ENCODE data around the gene CYP8B1. TPM values are rescaled to one million over a fixed set of nuclear protein-coding genes. Genes with fewer than 3 reads are reported as not detected.

Gene CYP8B1, protein sequence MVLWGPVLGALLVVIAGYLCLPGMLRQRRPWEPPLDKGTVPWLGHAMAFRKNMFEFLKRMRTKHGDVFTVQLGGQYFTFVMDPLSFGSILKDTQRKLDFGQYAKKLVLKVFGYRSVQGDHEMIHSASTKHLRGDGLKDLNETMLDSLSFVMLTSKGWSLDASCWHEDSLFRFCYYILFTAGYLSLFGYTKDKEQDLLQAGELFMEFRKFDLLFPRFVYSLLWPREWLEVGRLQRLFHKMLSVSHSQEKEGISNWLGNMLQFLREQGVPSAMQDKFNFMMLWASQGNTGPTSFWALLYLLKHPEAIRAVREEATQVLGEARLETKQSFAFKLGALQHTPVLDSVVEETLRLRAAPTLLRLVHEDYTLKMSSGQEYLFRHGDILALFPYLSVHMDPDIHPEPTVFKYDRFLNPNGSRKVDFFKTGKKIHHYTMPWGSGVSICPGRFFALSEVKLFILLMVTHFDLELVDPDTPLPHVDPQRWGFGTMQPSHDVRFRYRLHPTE
- total RNA-seq (not detected in 2 replicates), polyA plus RNA-seq (not detected in 2 replicates), polyA minus RNA-seq (ENCODE audit: low replicate concordance) (not detected in 2 replicates)
- polyA plus RNA-seq (2012), result not detected in 2 replicates

DNA sequence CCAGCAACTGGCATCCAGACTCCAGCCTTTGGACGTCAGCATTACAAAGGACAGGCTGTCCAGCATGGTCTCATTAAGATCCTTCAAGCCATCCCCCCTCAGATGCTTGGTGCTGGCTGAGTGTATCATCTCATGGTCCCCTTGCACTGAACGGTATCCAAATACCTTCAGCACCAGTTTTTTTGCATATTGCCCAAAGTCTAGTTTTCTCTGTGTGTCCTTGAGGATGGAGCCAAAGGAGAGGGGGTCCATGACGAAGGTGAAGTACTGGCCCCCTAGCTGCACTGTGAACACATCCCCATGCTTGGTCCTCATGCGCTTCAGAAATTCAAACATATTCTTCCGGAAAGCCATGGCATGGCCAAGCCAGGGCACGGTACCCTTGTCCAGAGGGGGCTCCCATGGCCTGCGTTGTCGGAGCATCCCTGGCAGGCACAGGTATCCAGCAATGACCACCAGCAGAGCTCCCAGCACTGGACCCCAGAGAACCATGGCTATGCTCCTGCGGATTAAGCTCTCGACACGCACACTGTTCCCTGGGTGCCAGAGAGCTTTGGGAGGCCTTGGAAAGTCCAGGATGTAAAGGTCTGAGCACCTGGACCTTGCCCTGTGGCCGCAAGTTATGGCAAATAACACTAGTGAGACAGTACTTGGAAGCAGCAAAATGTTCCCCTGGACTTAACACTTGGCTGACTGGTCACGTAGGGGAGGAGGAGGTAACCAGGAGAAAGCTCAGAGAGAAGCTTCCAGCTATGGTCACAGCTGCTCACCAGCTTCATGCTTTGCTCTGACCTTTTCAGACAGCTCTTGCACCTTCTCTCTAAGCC lies at the start of gene CYP8B1:
CYP8B1 (minus strand) TSS at position 555 of the 827 bp plus-strand sequence; CDS start at position 492, 63 bp downstream.
- TF ChIP-seq EZH2 (IDR thresholded peaks at IDR 0.05; ENCODE audit: low read length, missing control alignments), result no peak
- TF ChIP-seq, protein P1, sequence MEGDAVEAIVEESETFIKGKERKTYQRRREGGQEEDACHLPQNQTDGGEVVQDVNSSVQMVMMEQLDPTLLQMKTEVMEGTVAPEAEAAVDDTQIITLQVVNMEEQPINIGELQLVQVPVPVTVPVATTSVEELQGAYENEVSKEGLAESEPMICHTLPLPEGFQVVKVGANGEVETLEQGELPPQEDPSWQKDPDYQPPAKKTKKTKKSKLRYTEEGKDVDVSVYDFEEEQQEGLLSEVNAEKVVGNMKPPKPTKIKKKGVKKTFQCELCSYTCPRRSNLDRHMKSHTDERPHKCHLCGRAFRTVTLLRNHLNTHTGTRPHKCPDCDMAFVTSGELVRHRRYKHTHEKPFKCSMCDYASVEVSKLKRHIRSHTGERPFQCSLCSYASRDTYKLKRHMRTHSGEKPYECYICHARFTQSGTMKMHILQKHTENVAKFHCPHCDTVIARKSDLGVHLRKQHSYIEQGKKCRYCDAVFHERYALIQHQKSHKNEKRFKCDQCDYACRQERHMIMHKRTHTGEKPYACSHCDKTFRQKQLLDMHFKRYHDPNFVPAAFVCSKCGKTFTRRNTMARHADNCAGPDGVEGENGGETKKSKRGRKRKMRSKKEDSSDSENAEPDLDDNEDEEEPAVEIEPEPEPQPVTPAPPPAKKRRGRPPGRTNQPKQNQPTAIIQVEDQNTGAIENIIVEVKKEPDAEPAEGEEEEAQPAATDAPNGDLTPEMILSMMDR (conservative IDR thresholded peaks at IDR 0.05 in 1 of 2, IDR thresholded peaks at IDR 0.05 in 1 of 2; ENCODE audit: low read depth in 1 of 2, low read length in 2 of 2), result no peak
- no peaks in the 10 kb centered on the region for H3K9me3 ChIP-seq (ENCODE audit: control insufficient read depth, insufficient read depth, low read depth, low read length)
- no peak within 1 kb of the TSS for H3K27ac ChIP-seq (ENCODE audit: insufficient read depth, low read length)

DNA sequence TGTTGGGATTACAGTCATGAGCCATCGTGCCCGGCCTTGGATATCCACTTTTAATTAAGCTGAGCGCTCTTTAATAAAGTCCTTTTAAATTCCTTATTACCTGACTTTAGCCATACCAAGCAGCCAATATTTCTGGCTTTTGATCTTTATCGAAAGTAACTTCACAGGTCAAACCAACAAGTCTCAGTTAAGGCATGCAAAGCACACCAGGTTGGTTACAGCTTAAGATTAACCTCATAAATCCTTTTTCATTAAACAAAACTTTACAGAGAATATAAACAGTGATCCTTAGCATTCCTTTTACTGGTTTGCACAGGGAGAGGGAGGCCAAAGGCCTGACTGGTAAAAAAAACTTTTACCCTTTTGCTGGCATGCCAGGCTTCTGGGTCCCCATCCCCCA lies 47.9 kb upstream of the CYP8B1 start:
- no peak overlapping the region for H3K4me3 ChIP-seq (replicated peaks in 1 of 4; ENCODE audit: control extremely low read depth in 1 of 4, insufficient read depth in 1 of 4, low read depth in 3 of 4, low read length in 4 of 4)
- DNase-seq (ENCODE audit: low read depth in 2 of 2), result no peak
- H3K27me3 ChIP-seq (ENCODE audit: control insufficient read depth, insufficient read depth, low read length), result no peaks in the 10 kb centered on the region
- H3K9ac ChIP-seq (ENCODE audit: insufficient read depth, low read length), result no peak overlapping the region
- H3K9me3 ChIP-seq (ENCODE audit: control insufficient read depth, insufficient read depth, low read depth, low read length), result no peaks in the 10 kb centered on the region
- TF ChIP-seq, protein P1 (conservative IDR thresholded peaks at IDR 0.05 in 1 of 2, IDR thresholded peaks at IDR 0.05 in 1 of 2; ENCODE audit: low read depth in 1 of 2, low read length in 2 of 2), result no peak
- TF ChIP-seq EZH2 (IDR thresholded peaks at IDR 0.05; ENCODE audit: low read length, missing control alignments), result no peak
- H3K79me2 ChIP-seq (ENCODE audit: control insufficient read depth, insufficient read depth, low read length), result no peaks in the 10 kb centered on the region
- no peak overlapping the region for H2AFZ ChIP-seq (ENCODE audit: low read length)
- no peaks in the 10 kb centered on the region for H3K4me1 ChIP-seq (ENCODE audit: control insufficient read depth, extremely low read depth, insufficient read depth, low read length)
- H3K4me2 ChIP-seq (ENCODE audit: extremely low read depth, insufficient read depth, low read length), result no peak overlapping the region
- no peak overlapping the region for H3K27ac ChIP-seq (ENCODE audit: insufficient read depth, low read length)
- H3K36me3 ChIP-seq (ENCODE audit: control insufficient read depth, insufficient read depth, low read length), result no peaks in the 10 kb centered on the region
- H4K20me1 ChIP-seq (ENCODE audit: control insufficient read depth, extremely low read depth, insufficient read depth, low read length), result no peaks in the 10 kb centered on the region

More for the DNA sequence above, at the start of gene CYP8B1:
- H3K27me3 ChIP-seq (ENCODE audit: control insufficient read depth, insufficient read depth, low read length), result peaks cover 8% of the 10 kb centered on the region
- no peak within 1 kb of the TSS for H3K4me2 ChIP-seq (ENCODE audit: extremely low read depth, insufficient read depth, low read length)
- H3K4me3 ChIP-seq (replicated peaks in 1 of 4; ENCODE audit: control extremely low read depth in 1 of 4, insufficient read depth in 1 of 4, low read depth in 3 of 4, low read length in 4 of 4), result no peak within 1 kb of the TSS
- no peak within 1 kb of the TSS for H2AFZ ChIP-seq (ENCODE audit: low read length)
- no peaks in the 10 kb centered on the region for H3K36me3 ChIP-seq (ENCODE audit: control insufficient read depth, insufficient read depth, low read length)
- no peaks in the 10 kb centered on the region for H4K20me1 ChIP-seq (ENCODE audit: control insufficient read depth, extremely low read depth, insufficient read depth, low read length)
- DNase-seq (ENCODE audit: low read depth in 2 of 2), result no peak
- no peak within 1 kb of the TSS for H3K9ac ChIP-seq (ENCODE audit: insufficient read depth, low read length)
- no peaks in the 10 kb centered on the region for H3K4me1 ChIP-seq (ENCODE audit: control insufficient read depth, extremely low read depth, insufficient read depth, low read length)
- H3K79me2 ChIP-seq (ENCODE audit: control insufficient read depth, insufficient read depth, low read length), result no peaks in the 10 kb centered on the region

Measured in fibroblast of lung (primary cell).